HG02798 (cell line): ENCODE data around the gene INTS6.

Experiments used
- ATAC-seq: cut with Tn5 transposase; IDR thresholded peaks from one replicate; pipeline ENCODE4 v1.9.1; 2021; ENCODE audit warnings: mild to moderate bottlenecking; ENCODE audit not compliant: unreplicated experiment, poor library complexity

The INTS6 gene

GRCh38 chr13:51325837-51326236 is 127.0 kb downstream of the INTS6 start:
- no peak for ATAC-seq

- peak; percentile 68 for ATAC-seq
Observed at GRCh38 chr13:51324714-51325420, 128.0 kb downstream of the INTS6 start.

GRCh38 chr13:51323824-51324511 is 128.9 kb downstream of the INTS6 start:
- no peak for ATAC-seq

- no peak for ATAC-seq
Observed at GRCh38 chr13:51322826-51323225, 130.0 kb downstream of the INTS6 start.

- no peak for ATAC-seq
Observed at GRCh38 chr13:51321836-51322235, 131.0 kb downstream of the INTS6 start.

- ATAC-seq = no peak
Observed at GRCh38 chr13:51318876-51319275, 134.0 kb downstream of the INTS6 start.

GRCh38 chr13:51318015-51318414 is 134.8 kb downstream of the INTS6 start:
- ATAC-seq = no peak

GRCh38 chr13:51317262-51317661 is 135.6 kb downstream of the INTS6 start:
- ATAC-seq = no peak

- no peak for ATAC-seq
Observed at GRCh38 chr13:51313619-51314018, 139.2 kb downstream of the INTS6 start.

GRCh38 chr13:51311957-51312520 is 140.8 kb downstream of the INTS6 start:
- ATAC-seq = no peak
